Activated naive CD8-positive, alpha-beta T cell treated with anti-CD3 and anti-CD28 coated beads for 36 hours (primary cell): ENCODE data around the gene SLC1A7. TPM values are rescaled to one million over a fixed set of nuclear protein-coding genes. Genes with fewer than 3 reads are reported as not detected.

Experiments used
- DNase-seq: peaks from one replicate; pipeline ENCODE4 v3.0.0; 2021
- H3K27ac Mint-ChIP-seq: one replicate; pipeline ENCODE4 v1.8.0; 2022; ENCODE audit warnings: mild to moderate bottlenecking, moderate library complexity, mixed read lengths
- H3K27me3 Mint-ChIP-seq: one replicate; pipeline ENCODE4 v1.8.0; 2022; ENCODE audit warnings: mild to moderate bottlenecking, mixed read lengths
- H3K36me3 Mint-ChIP-seq: one replicate; pipeline ENCODE4 v1.8.0; 2021; ENCODE audit warnings: mild to moderate bottlenecking, mixed read lengths
- H3K4me1 Mint-ChIP-seq: one replicate; pipeline ENCODE4 v1.8.0; 2021; ENCODE audit warnings: mixed read lengths
- H3K4me3 Mint-ChIP-seq: one replicate; pipeline ENCODE4 v1.8.0; 2022; ENCODE audit warnings: mild to moderate bottlenecking, moderate library complexity, mixed read lengths
- H3K9me3 Mint-ChIP-seq: one replicate; pipeline ENCODE4 v1.8.0; 2022; ENCODE audit warnings: mixed read lengths
- total RNA-seq, 2 experiments: library from RNA; stranded (reverse); gene quantifications; one replicate each; pipeline ENCODE4 v1.2.3, GENCODE V29; 2021

Gene SLC1A7
- total RNA-seq, 2 experiments from 2014 or later: not detected

GRCh38 chr1:53120659-53121058 lies 21.8 kb downstream of the SLC1A7 start:
- Mint-ChIP-seq H3K4me1 (peaks cover 3% of the 10 kb centered on the region), H3K9me3 (no peaks in the 10 kb centered on the region), H3K27me3 (no peaks in the 10 kb centered on the region), H3K36me3 (no peaks in the 10 kb centered on the region), H3K27ac (no peak overlapping the region), H3K4me3 (no peak overlapping the region)
- DNase-seq: no peak

- Mint-ChIP-seq H3K4me3 (no peak overlapping the region), H3K36me3 (no peaks in the 10 kb centered on the region), H3K4me1 (peaks cover 3% of the 10 kb centered on the region)
Observed at GRCh38 chr1:53117836-53118235, 24.6 kb downstream of the SLC1A7 start.

GRCh38 chr1:53116933-53117600 lies 25.4 kb downstream of the SLC1A7 start:
- no peaks in the 10 kb centered on the region for H3K27me3 Mint-ChIP-seq
- DNase-seq: no peak
- peaks cover 3% of the 10 kb centered on the region for H3K9me3 Mint-ChIP-seq
- no peaks in the 10 kb centered on the region for H3K36me3 Mint-ChIP-seq
- peaks cover 3% of the 10 kb centered on the region for H3K4me1 Mint-ChIP-seq
- H3K27ac Mint-ChIP-seq: no peak overlapping the region
- H3K4me3 Mint-ChIP-seq: no peak overlapping the region

More at GRCh38 chr1:53117836-53118235, 24.6 kb downstream of the SLC1A7 start:
- H3K27ac Mint-ChIP-seq: no peak overlapping the region
- H3K27me3 Mint-ChIP-seq: no peaks in the 10 kb centered on the region
- DNase-seq: no peak
- H3K9me3 Mint-ChIP-seq: no peaks in the 10 kb centered on the region

- Mint-ChIP-seq H3K4me3 (no peak overlapping the region), H3K27ac (no peak overlapping the region), H3K9me3 (peaks cover 3% of the 10 kb centered on the region), H3K27me3 (peaks cover under 1% of the 10 kb centered on the region), H3K36me3 (no peaks in the 10 kb centered on the region), H3K4me1 (peaks cover 2% of the 10 kb centered on the region)
- no peak for DNase-seq
Observed at GRCh38 chr1:53116307-53116810, 26.1 kb downstream of the SLC1A7 start.

GRCh38 chr1:53115403-53116306 lies 26.8 kb downstream of the SLC1A7 start:
- no peak for DNase-seq
- Mint-ChIP-seq H3K4me1 (peaks cover 9% of the 10 kb centered on the region), H3K4me3 (no peak overlapping the region), H3K27ac (no peak overlapping the region), H3K9me3 (peaks cover 3% of the 10 kb centered on the region), H3K36me3 (no peaks in the 10 kb centered on the region), H3K27me3 (peaks cover 7% of the 10 kb centered on the region)

GRCh38 chr1:53114581-53115400 lies 27.6 kb downstream of the SLC1A7 start:
- no peak for DNase-seq
- Mint-ChIP-seq H3K4me1 (peaks cover 12% of the 10 kb centered on the region), H3K4me3 (no peak overlapping the region), H3K9me3 (peaks cover 3% of the 10 kb centered on the region), H3K36me3 (no peaks in the 10 kb centered on the region), H3K27me3 (peaks cover 7% of the 10 kb centered on the region), H3K27ac (no peak overlapping the region)

- peaks cover 7% of the 10 kb centered on the region for H3K27me3 Mint-ChIP-seq
- H3K4me1 Mint-ChIP-seq: peaks cover 12% of the 10 kb centered on the region
- no peak overlapping the region for H3K27ac Mint-ChIP-seq
- H3K36me3 Mint-ChIP-seq: no peaks in the 10 kb centered on the region
- no peak for DNase-seq
- no peak overlapping the region for H3K4me3 Mint-ChIP-seq
- peaks cover 3% of the 10 kb centered on the region for H3K9me3 Mint-ChIP-seq
Observed at GRCh38 chr1:53114090-53114489, 28.3 kb downstream of the SLC1A7 start.

GRCh38 chr1:53112861-53113260 lies 29.6 kb downstream of the SLC1A7 start:
- H3K27ac Mint-ChIP-seq: no peak overlapping the region
- H3K27me3 Mint-ChIP-seq: peaks cover 7% of the 10 kb centered on the region
- H3K36me3 Mint-ChIP-seq: no peaks in the 10 kb centered on the region
- peaks cover 17% of the 10 kb centered on the region for H3K4me1 Mint-ChIP-seq
- H3K4me3 Mint-ChIP-seq: no peak overlapping the region
- peaks cover 3% of the 10 kb centered on the region for H3K9me3 Mint-ChIP-seq
- DNase-seq: no peak

GRCh38 chr1:53112271-53112774 lies 30.1 kb downstream of the SLC1A7 start:
- Mint-ChIP-seq H3K27ac (no peak overlapping the region), H3K4me1 (peaks cover 23% of the 10 kb centered on the region), H3K27me3 (peaks cover 7% of the 10 kb centered on the region), H3K9me3 (peaks cover 3% of the 10 kb centered on the region), H3K36me3 (no peaks in the 10 kb centered on the region), H3K4me3 (no peak overlapping the region)
- no peak for DNase-seq

- DNase-seq: no peak
- Mint-ChIP-seq H3K4me1 (peaks cover 25% of the 10 kb centered on the region), H3K27ac (no peak overlapping the region), H3K4me3 (no peak overlapping the region), H3K36me3 (no peaks in the 10 kb centered on the region), H3K9me3 (peaks cover 3% of the 10 kb centered on the region), H3K27me3 (peaks cover 7% of the 10 kb centered on the region)
Observed at GRCh38 chr1:53111693-53112092, 30.7 kb downstream of the SLC1A7 start.

- Mint-ChIP-seq H3K36me3 (no peaks in the 10 kb centered on the region), H3K9me3 (peaks cover 3% of the 10 kb centered on the region), H3K27ac (no peak overlapping the region), H3K4me1 (peaks cover 25% of the 10 kb centered on the region), H3K4me3 (no peak overlapping the region), H3K27me3 (peaks cover 7% of the 10 kb centered on the region)
- no peak for DNase-seq
Observed at GRCh38 chr1:53111073-53111556, 31.3 kb downstream of the SLC1A7 start.

GRCh38 chr1:53110370-53111072 lies 31.9 kb downstream of the SLC1A7 start:
- Mint-ChIP-seq H3K4me3 (no peak overlapping the region), H3K36me3 (no peaks in the 10 kb centered on the region), H3K4me1 (peaks cover 25% of the 10 kb centered on the region), H3K9me3 (peaks cover 3% of the 10 kb centered on the region), H3K27ac (no peak overlapping the region), H3K27me3 (peaks cover 7% of the 10 kb centered on the region)
- DNase-seq: peak; percentile 16

GRCh38 chr1:53108646-53109580 lies 33.5 kb downstream of the SLC1A7 start:
- DNase-seq: no peak
- H3K4me3 Mint-ChIP-seq: no peak overlapping the region
- peaks cover 7% of the 10 kb centered on the region for H3K27me3 Mint-ChIP-seq
- no peak overlapping the region for H3K27ac Mint-ChIP-seq
- H3K9me3 Mint-ChIP-seq: peaks cover 3% of the 10 kb centered on the region
- H3K36me3 Mint-ChIP-seq: no peaks in the 10 kb centered on the region
- peaks cover 25% of the 10 kb centered on the region for H3K4me1 Mint-ChIP-seq
